ENCODE data around the gene SRSF12.

GRCh38 chr6:89144354-89144906 lies 26.6 kb upstream of the SRSF12 start:
- TF ChIP-seq EZH2 (IDR thresholded peaks at IDR 0.05; ENCODE audit: borderline replicate concordance, low read depth, low read length, severe bottlenecking) (no peak), POLR2A (IDR thresholded peaks at IDR 0.05; ENCODE audit: low read depth, low read length) (no peak), MYC (IDR thresholded peaks at IDR 0.05; ENCODE audit: low read depth, low read length) (no peak), POLR2AphosphoS5 (IDR thresholded peaks at IDR 0.05; ENCODE audit: insufficient read depth, low read depth, low read length) (no peak), FOS (IDR thresholded peaks at IDR 0.05; ENCODE audit: borderline replicate concordance, insufficient read depth, low read length) (no peak)
- TF ChIP-seq, protein P1, sequence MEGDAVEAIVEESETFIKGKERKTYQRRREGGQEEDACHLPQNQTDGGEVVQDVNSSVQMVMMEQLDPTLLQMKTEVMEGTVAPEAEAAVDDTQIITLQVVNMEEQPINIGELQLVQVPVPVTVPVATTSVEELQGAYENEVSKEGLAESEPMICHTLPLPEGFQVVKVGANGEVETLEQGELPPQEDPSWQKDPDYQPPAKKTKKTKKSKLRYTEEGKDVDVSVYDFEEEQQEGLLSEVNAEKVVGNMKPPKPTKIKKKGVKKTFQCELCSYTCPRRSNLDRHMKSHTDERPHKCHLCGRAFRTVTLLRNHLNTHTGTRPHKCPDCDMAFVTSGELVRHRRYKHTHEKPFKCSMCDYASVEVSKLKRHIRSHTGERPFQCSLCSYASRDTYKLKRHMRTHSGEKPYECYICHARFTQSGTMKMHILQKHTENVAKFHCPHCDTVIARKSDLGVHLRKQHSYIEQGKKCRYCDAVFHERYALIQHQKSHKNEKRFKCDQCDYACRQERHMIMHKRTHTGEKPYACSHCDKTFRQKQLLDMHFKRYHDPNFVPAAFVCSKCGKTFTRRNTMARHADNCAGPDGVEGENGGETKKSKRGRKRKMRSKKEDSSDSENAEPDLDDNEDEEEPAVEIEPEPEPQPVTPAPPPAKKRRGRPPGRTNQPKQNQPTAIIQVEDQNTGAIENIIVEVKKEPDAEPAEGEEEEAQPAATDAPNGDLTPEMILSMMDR (IDR thresholded peaks at IDR 0.05; ENCODE audit: extremely low read depth in 1 of 2, insufficient read depth in 1 of 2, low read depth in 1 of 2, low read length in 2 of 2): no peak
- TF ChIP-seq, protein P2, sequence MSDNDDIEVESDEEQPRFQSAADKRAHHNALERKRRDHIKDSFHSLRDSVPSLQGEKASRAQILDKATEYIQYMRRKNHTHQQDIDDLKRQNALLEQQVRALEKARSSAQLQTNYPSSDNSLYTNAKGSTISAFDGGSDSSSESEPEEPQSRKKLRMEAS (IDR thresholded peaks at IDR 0.05; ENCODE audit: insufficient read depth, insufficient read length): no peak

All from endothelial cell of umbilical vein (primary cell).